Mesenteric fat pad (tissue), 1 donor: ENCODE measurements around the gene GNB4. TPM values are rescaled to one million over a fixed set of nuclear protein-coding genes. Genes with fewer than 3 reads are reported as not detected.
A peak's percentile ranks its signal among the peaks of the same experiment; 100 is the strongest.

ENCODE experiments used
- DNase-seq: peaks from one replicate; pipeline ENCODE4 v3.0.0-alpha.2; 2020; ENCODE audit warnings: low spot score
- total RNA-seq: library from RNA; stranded (reverse); fragmentation: NEBNext Ultra II Directional; extraction: Animal tissue kit (Norgen Biotek cat#: 25700); gene quantifications from one replicate; pipeline ENCODE4 v1.2.1, GENCODE V29; 2021
- donor health status: DM: yes; HTN: yes; CAD: no.

Gene GNB4
- total RNA-seq, 1 donor from 2014 or later, result 32.2 TPM

GRCh38 chr3:179369621-179370020 is 81.6 kb downstream of the GNB4 start:
- DNase-seq, result no peak

DNA sequence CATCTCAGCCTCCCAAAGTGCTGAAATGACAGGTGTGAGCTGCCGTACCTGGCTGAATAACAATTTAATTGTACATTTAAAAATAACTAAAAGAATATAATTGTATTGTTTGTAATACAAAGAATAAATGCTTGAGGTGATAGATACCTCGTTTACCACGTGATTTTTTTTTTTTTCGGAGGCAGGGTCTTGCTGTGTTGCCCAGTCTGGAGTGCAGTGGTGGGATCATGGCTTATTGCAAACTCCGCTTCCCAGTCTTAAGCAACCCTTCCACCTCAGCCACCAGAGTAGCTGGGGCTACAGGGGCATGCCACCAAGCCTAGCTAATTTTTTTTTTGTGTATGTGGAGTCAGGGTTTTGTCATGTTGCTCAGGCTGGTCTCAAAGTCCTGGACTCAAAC is 87.9 kb downstream of the GNB4 start:
- DNase-seq, result no peak

- DNase-seq, result no peak
Observed at GRCh38 chr3:179355996-179356395, 95.3 kb downstream of the GNB4 start.

- DNase-seq, result no peak
Observed at GRCh38 chr3:179348325-179349013, 102.8 kb downstream of the GNB4 start.

GRCh38 chr3:179347345-179348194 is 103.7 kb downstream of the GNB4 start, which contains the start of gene MFN1:
Gene MFN1 (plus strand): TSS chr3:179347709. CDS start chr3:179348852, 1,143 bp downstream.
- peak; percentile 96 for DNase-seq

Other genes starting within 250 kb of the GNB4 start
- gene KCNMB3, start 200.4 kb downstream of the GNB4 start, total RNA-seq, result 3.2 TPM
- gene ZNF639, start 128.4 kb downstream of the GNB4 start, total RNA-seq, result 33.0 TPM
- 48.0 TPM for gene MFN1, start 103.8 kb downstream of the GNB4 start, total RNA-seq
- 35.0 TPM for gene ACTL6A, start 111.5 kb upstream of the GNB4 start, total RNA-seq
- 34.6 TPM for gene MRPL47, start 153.2 kb upstream of the GNB4 start, total RNA-seq
- gene NDUFB5, start 153.3 kb upstream of the GNB4 start, total RNA-seq, result 96.2 TPM
- 9.8 TPM for gene USP13, start 201.6 kb upstream of the GNB4 start, total RNA-seq